HG03108 (cell line): ENCODE measurements around the gene ZNF358.

ENCODE experiments used
- ATAC-seq: cut with Tn5 transposase; IDR thresholded peaks from one replicate; pipeline ENCODE4 v1.9.1; 2021; ENCODE audit warnings: moderate library complexity; ENCODE audit not compliant: unreplicated experiment

The ZNF358 gene

DNA sequence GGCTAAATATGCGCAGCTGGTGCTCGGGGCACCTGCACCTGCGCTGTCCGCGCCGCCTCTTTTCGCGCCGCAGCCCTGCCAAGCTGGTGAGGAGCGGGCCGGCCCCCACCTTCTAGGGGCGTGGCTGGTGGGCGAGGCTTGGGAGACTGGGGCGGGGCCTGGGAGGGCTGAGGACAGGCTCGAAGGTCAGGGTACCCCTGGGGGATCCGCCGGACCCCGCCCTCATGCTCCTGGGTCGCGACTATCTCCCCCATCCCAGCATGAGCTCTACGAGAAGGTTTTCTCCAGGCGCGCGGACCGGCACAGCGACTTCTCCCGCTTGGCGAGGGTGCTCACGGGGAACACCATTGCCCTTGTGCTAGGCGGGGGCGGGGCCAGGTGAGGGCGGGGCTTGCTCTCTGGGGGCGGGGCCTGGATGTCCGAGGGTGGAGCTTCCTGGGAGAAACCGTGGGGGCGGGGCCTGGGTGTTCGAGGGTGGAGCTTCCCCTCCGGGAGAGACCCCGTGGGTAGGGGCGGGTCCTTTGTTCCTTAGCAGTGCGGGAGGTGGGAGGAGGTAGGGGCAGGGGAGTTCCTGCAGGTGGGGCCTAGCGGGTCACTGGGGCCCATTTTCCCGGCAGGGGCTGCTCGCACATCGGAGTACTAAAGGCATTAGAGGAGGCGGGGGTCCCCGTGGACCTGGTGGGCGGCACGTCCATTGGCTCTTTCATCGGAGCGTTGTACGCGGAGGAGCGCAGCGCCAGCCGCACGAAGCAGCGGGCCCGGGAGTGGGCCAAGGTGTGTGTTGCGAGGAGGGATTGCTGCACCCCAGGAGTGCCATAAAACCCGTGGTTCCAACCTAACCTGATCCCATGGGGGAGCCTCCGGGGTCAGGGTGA is 39.3 kb downstream of the ZNF358 start:
- no peak for ATAC-seq

DNA sequence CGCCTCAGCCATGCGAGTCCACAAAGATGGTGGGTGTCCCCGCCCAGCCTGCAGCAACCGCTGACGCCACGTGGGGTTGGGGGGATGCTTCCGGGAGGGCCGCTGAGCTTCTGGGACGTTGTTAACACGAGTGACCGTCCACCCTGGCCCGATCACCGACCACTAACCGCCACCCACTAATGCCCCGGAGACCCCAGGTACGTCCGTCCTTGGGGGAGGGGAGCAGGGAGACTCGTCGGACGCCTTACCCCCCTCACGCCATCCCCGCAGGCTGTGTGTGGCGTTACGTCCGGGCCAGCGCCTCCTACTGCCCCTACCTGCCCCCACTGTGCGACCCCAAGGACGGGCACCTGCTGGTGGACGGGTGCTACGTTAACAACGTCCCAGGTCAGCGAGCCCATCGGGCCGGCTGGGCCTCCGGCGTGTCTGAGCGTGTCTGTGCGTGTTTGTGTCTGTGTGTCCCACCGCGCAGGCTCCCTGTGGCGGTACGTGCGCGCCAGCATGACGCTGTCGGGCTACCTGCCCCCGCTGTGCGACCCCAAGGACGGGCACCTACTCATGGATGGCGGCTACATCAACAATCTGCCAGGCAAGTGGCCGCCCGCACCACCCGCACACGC is 40.9 kb downstream of the ZNF358 start:
- ATAC-seq: no peak

DNA sequence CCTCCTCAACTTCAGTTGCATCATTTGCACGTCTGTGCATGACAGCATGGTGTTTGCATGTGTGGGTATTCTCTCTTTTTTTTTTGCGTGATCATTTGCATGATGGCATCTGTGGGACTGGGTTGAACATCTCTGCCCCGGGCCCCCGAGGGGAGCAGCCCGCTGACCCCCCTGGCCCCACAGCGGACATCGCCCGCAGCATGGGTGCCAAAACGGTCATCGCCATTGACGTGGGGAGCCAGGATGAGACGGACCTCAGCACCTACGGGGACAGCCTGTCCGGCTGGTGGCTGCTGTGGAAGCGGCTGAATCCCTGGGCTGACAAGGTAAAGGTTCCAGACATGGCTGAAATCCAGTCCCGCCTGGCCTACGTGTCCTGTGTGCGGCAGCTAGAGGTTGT is 42.8 kb downstream of the ZNF358 start:
- ATAC-seq: no peak

DNA sequence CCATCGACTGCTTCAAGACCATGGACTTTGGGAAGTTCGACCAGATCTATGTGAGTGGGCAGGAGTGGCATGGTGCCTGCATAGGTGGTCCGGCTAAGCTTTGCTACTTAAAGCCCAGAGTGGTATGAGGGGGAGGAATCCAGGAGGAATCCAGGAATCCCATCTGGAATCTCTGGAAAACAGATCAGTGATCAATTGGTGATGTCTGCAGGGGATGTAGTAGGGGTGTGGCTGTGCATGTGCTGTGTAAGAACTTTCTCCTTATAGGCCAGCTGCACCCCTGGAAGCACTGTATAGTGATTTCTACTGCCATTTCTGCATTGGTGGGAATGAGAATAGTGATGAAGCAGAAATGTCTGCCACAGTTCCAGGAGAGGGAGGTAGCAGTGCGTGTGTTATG is 43.2 kb downstream of the ZNF358 start:
- no peak for ATAC-seq

DNA sequence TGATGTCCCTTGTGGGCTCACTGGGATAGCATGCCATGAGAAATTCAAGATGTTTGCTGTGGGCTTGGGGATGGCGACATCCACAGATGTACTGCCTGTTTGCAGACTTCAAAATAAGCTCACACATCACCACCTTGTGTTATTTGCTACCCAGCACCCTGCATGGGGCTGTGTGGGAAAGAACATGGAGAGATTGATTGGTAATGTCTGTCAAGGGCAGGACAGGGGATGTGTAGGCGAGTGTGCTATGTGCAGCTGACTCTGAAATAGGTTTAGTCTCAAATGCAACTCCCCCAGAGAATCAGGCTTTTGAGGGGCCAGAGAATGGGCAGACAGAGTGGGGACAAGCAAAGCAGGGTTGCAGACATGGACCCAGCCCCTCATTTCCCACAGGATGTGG is 44.4 kb downstream of the ZNF358 start:
- no peak for ATAC-seq

DNA sequence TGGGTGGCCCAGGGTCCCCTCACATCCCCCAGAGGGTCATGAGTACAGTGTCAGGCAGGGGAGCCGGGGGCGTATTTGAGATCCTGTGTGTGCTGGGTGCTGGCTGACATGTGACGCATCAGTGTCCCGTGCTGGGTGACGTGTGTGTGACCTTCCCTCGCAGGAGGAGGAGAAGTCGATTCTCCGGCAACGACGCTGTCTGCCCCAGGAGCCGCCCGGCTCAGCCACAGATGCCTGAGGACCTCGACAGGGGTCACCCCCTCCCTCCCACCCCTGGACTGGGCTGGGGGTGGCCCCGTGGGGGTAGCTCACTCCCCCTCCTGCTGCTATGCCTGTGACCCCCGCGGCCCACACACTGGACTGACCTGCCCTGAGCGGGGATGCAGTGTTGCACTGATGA is 45.4 kb downstream of the ZNF358 start:
- ATAC-seq: no peak

DNA sequence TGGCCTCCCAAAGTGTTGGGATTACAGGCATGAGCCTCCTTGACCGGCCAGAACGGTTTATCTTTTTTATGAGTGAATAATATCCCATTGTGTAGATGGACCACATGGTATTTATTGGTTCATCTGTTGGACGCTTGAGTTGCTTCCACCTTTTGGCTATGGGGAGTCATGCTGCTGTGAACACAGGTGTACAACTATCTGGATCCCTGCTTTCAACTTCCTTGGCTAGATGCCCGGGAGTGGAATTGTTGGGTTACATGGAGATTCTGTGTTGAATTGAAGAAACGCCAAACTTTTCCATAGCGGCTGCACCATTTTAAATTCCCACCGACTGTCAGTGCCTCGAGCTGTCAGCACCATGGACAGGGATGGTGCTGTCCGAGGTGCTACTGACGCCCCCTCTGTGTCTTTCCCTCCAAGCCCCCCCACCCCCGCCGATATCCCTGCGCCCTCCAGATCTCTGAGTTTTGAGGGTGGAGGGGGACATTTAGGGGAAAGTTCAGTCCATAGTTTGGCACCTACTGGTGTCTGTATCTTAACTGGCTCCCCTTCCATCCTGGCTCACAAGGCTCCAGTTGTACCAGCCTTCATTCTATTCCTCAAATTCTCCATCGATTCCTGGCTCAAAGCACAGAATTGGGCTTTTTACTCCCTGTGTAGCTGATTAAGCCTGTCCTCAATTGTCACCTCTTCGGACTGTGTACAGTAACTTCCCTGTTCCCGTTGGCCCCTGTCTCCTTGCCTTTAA is 46.9 kb downstream of the ZNF358 start:
- ATAC-seq: no peak

DNA sequence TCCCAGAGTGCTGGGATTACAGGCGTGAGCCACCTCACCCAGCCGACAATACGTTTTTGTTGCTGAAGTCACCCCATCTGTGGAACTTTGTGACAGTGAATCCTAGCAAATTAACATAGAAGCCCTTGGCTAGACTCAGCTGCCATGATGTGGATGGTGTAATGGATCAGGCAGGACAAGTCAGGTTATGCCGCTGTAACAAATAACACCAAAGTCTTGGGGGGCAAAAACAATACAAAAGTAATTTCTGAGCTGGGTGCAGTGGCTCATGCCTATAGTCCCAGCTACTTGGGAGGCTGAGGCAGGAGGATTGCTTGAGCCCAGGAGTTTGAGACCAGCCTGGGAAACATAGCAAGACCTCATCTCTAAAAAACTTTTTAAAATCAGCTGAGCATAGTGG is 49.0 kb downstream of the ZNF358 start:
- ATAC-seq: no peak

DNA sequence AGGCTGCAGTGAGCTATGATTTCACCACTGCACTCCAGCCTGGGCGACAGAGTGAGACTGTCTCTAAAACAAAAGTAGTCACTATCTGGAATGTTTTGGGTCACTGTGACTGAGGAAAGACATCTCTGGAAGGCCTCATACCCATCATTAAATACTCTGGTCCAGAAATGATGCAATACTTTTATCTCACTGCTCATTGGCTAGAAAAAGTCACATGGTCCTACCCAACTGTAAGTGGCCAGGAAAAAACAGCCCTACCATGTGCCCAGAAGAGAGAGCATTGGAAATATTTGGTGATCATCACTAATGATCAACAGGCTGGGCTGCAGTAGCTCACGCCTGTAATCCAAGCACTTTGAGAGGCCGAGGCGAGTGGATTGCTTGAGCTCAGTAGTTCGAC is 49.4 kb downstream of the ZNF358 start:
- no peak for ATAC-seq
